NCI-H1694 treated with DMSO at 0.1 percent for 48 hours (cell line): ENCODE data around the gene ZNF319.

Experiments used
- DNase-seq: peaks from one replicate; lab custom pipeline; 2025; lab: John Stamatoyannopoulos, UW

The ZNF319 gene

GRCh38 chr16:57977418-57978069 lies 22.9 kb downstream of the ZNF319 start:
- DNase-seq = no peak

- no peak for DNase-seq
Measured at GRCh38 chr16:57976331-57976796, 24.1 kb downstream of the ZNF319 start.

- no peak for DNase-seq
Measured at GRCh38 chr16:57972306-57972705, 28.2 kb downstream of the ZNF319 start.

GRCh38 chr16:57971848-57972247 lies 28.6 kb downstream of the ZNF319 start:
- DNase-seq = no peak

- DNase-seq = no peak
Measured at GRCh38 chr16:57970970-57971369, 29.5 kb downstream of the ZNF319 start, which contains the start of gene CNGB1. CNGB1 (minus strand) TSS chr16:57971128; CDS start chr16:57967286, 3,842 bp downstream.

- no peak for DNase-seq
Measured at GRCh38 chr16:57970319-57970718, 30.2 kb downstream of the ZNF319 start.

GRCh38 chr16:57969451-57970123 lies 30.9 kb downstream of the ZNF319 start:
- no peak for DNase-seq

- no peak for DNase-seq
Measured at GRCh38 chr16:57967916-57968315, 32.6 kb downstream of the ZNF319 start.

GRCh38 chr16:57966986-57967385 lies 33.5 kb downstream of the ZNF319 start:
- no peak for DNase-seq

- DNase-seq = no peak
Measured at GRCh38 chr16:57966204-57966771, 34.2 kb downstream of the ZNF319 start.

- no peak for DNase-seq
Measured at GRCh38 chr16:57964157-57964700, 36.2 kb downstream of the ZNF319 start.

GRCh38 chr16:57962756-57963155 lies 37.7 kb downstream of the ZNF319 start:
- DNase-seq = no peak

GRCh38 chr16:57962046-57962445 lies 38.4 kb downstream of the ZNF319 start:
- DNase-seq = no peak

GRCh38 chr16:57961538-57961937 lies 38.9 kb downstream of the ZNF319 start:
- DNase-seq = no peak

- no peak for DNase-seq
Measured at GRCh38 chr16:57960826-57961472, 39.5 kb downstream of the ZNF319 start.

- DNase-seq = no peak
Measured at GRCh38 chr16:57960310-57960709, 40.2 kb downstream of the ZNF319 start.

- no peak for DNase-seq
Measured at GRCh38 chr16:57959804-57960203, 40.7 kb downstream of the ZNF319 start.

GRCh38 chr16:57959121-57959520 lies 41.4 kb downstream of the ZNF319 start:
- no peak for DNase-seq

GRCh38 chr16:57958544-57958943 lies 41.9 kb downstream of the ZNF319 start:
- no peak for DNase-seq

GRCh38 chr16:57957673-57958392 lies 42.6 kb downstream of the ZNF319 start:
- DNase-seq = no peak

GRCh38 chr16:57956924-57957672 lies 43.4 kb downstream of the ZNF319 start:
- DNase-seq = no peak
